Measurements from ENCODE around the gene MMP27. TPM values are rescaled to one million over a fixed set of nuclear protein-coding genes. Genes with fewer than 3 reads are reported as not detected.

Gene MMP27
- total RNA-seq, 1 experiment from 2014 or later, result not detected

DNA sequence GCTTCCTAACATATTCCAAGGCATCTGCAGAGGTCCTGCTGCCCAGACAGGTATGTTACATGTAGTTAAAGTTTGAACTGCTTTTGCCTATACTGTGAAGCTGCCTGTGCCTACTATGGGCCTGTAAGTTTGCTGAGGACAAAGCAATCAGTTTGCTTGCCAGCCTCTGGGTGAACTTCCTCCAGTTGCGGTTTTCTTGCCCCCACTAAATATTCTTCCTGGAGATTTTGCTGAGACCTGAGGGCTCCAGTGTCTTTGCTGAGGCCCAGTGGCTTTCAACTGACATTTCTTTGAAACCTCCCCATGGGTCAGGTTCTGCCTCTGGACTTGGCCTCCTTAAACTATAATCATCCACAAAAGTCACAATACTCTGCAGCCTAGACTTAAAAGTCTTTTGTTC, 50.8 kb downstream of the MMP27 start:
- no CpG with 5 or more reads among the region's 1 CpG for WGBS (ENCODE audit: extremely low coverage, insufficient read length, low lambda C conversion rate)
- no peaks in the 10 kb centered on the region for H3K79me2 ChIP-seq (ENCODE audit: insufficient read depth, low read length)
- H2AK5ac ChIP-seq (ENCODE audit: insufficient read length, low read length), result no peak overlapping the region

More for the DNA sequence above, 50.8 kb downstream of the MMP27 start:
- no peak overlapping the region for H3K23ac ChIP-seq (ENCODE audit: insufficient read length, low read depth, low read length)
- no peak overlapping the region for H3K4ac ChIP-seq (ENCODE audit: low read depth, low read length)
- no peaks in the 10 kb centered on the region for H3K79me1 ChIP-seq (ENCODE audit: insufficient read depth, low read depth, low read length, poor library complexity, severe bottlenecking)
- H3K27ac Mint-ChIP-seq, result no peak overlapping the region
- H4K91ac ChIP-seq (ENCODE audit: insufficient read length, low read depth, low read length), result no peak overlapping the region
- H2BK120ac ChIP-seq (ENCODE audit: low read depth, low read length, poor library complexity, severe bottlenecking), result no peak overlapping the region
- H2AFZ ChIP-seq (ENCODE audit: low read length), result no peak overlapping the region
- no peak overlapping the region for H3K14ac ChIP-seq (ENCODE audit: insufficient read depth, low read length)
- H2BK15ac ChIP-seq (ENCODE audit: low read depth, low read length), result no peak overlapping the region
- no peak overlapping the region for H3K4me3 Mint-ChIP-seq
- no peak overlapping the region for H3T11ph ChIP-seq (ENCODE audit: low read length)
- H4K8ac ChIP-seq (replicated peaks; ENCODE audit: insufficient read length, low read depth, low read length), result no peak overlapping the region
- no peaks in the 10 kb centered on the region for H3K4me1 ChIP-seq (ENCODE audit: insufficient read depth, low read length)
- H3K27me3 Mint-ChIP-seq (ENCODE audit: low read depth), result no peaks in the 10 kb centered on the region
- H2BK20ac ChIP-seq (ENCODE audit: low read depth, low read length, poor library complexity, severe bottlenecking), result no peak overlapping the region
- H3K23me2 ChIP-seq (ENCODE audit: insufficient read length, low read depth, low read length, poor library complexity, severe bottlenecking), result no peaks in the 10 kb centered on the region
- H3K56ac ChIP-seq (ENCODE audit: insufficient read length, low read depth, low read length), result no peak overlapping the region
- TF ChIP-seq, protein P1, sequence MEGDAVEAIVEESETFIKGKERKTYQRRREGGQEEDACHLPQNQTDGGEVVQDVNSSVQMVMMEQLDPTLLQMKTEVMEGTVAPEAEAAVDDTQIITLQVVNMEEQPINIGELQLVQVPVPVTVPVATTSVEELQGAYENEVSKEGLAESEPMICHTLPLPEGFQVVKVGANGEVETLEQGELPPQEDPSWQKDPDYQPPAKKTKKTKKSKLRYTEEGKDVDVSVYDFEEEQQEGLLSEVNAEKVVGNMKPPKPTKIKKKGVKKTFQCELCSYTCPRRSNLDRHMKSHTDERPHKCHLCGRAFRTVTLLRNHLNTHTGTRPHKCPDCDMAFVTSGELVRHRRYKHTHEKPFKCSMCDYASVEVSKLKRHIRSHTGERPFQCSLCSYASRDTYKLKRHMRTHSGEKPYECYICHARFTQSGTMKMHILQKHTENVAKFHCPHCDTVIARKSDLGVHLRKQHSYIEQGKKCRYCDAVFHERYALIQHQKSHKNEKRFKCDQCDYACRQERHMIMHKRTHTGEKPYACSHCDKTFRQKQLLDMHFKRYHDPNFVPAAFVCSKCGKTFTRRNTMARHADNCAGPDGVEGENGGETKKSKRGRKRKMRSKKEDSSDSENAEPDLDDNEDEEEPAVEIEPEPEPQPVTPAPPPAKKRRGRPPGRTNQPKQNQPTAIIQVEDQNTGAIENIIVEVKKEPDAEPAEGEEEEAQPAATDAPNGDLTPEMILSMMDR (conservative IDR thresholded peaks at IDR 0.05), result no peak
- H4K5ac ChIP-seq (ENCODE audit: insufficient read length, low read depth, low read length), result no peak overlapping the region
- H2BK5ac ChIP-seq (ENCODE audit: insufficient read length, low read length), result no peak overlapping the region
- no peak overlapping the region for H3K18ac ChIP-seq (ENCODE audit: insufficient read length, low read depth, low read length)
- no peak overlapping the region for H3K4me2 ChIP-seq (ENCODE audit: insufficient read depth, insufficient read length, low read length)
- no peak overlapping the region for H3K9ac ChIP-seq (ENCODE audit: extremely low read depth, insufficient read length, low read length)
- no peaks in the 10 kb centered on the region for H3K4me1 Mint-ChIP-seq
- no peak overlapping the region for H3K27ac ChIP-seq (ENCODE audit: insufficient read length, low read depth, low read length)
- H3K9me3 ChIP-seq (ENCODE audit: control insufficient read depth, low read depth, low read length), result no peaks in the 10 kb centered on the region
- no peaks in the 10 kb centered on the region; a peak in 1 of 7 replicates for H3K36me3 Mint-ChIP-seq (ENCODE audit: insufficient read depth in 1 of 3, low read depth in 3 of 3)
- no peaks in the 10 kb centered on the region for H3K27me3 ChIP-seq (ENCODE audit: insufficient read depth, low read length)
- H4K20me1 ChIP-seq (ENCODE audit: control insufficient read depth, insufficient read depth, insufficient read length), result no peaks in the 10 kb centered on the region
- H3K9me3 Mint-ChIP-seq, result peaks cover 3% of the 10 kb centered on the region in 2 experiments; a peak in 2 of 5 replicates
- no peak for DNase-seq
- no peak overlapping the region for H2BK12ac ChIP-seq (ENCODE audit: insufficient read length, low read depth, low read length)
